BJ (cell line): ENCODE results near the gene KCNQ1. TPM values are rescaled to one million over a fixed set of nuclear protein-coding genes. Genes with fewer than 3 reads are reported as not detected.

Experiments used
- CTCF ChIA-PET: fragments of 350-600 bp; formaldehyde crosslinking; extraction: SDS; loops from one replicate; lab custom pipeline; 2021; ENCODE audit warnings: antibody characterized with exemption, inconsistent platforms; lab: Yijun Ruan, JAX
- POLR2A ChIA-PET: fragments of 300-600 bp; sonication (Branson Sonifier 250); formaldehyde crosslinking; extraction: SDS; loops from one replicate; lab custom pipeline; 2021; ENCODE audit warnings: antibody characterized with exemption; lab: Charles Lee
- DNase-seq: peaks from one replicate; pipeline ENCODE4 v3.0.0-alpha.2; 2011; ENCODE audit warnings: low read depth
- H3K27me3 ChIP-seq: 2 replicates; pipeline ENCODE4 v1.6.0; 2011; ENCODE audit warnings: low read length; ENCODE audit not compliant: control insufficient read depth, insufficient read depth
- H3K36me3 ChIP-seq: 2 replicates; pipeline ENCODE4 v1.5.1; 2011; ENCODE audit warnings: low read length; ENCODE audit not compliant: control insufficient read depth, insufficient read depth
- H3K4me3 ChIP-seq: 2 replicates; pipeline ENCODE4 v1.5.1; 2011; ENCODE audit warnings: low read depth, mild to moderate bottlenecking, control low read depth, low read length
- polyA plus RNA-seq: library from polyadenylated mRNA; depleted of rRNA; stranded (reverse); fragments of >200 nt; gene quantifications from 2 replicates; pipeline ENCODE4 v1.2.3, GENCODE V29; 2011
- TF ChIP-seq, protein P1 (sequence below): IDR thresholded peaks from 2 replicates; pipeline ENCODE4 v1.5.1; 2011; ENCODE audit warnings: low read depth, mild to moderate bottlenecking, control low read depth, inconsistent platforms, low read length, moderate library complexity; ENCODE audit not compliant: insufficient read depth

Gene KCNQ1
- polyA plus RNA-seq, 1 experiment, result not detected

DNA sequence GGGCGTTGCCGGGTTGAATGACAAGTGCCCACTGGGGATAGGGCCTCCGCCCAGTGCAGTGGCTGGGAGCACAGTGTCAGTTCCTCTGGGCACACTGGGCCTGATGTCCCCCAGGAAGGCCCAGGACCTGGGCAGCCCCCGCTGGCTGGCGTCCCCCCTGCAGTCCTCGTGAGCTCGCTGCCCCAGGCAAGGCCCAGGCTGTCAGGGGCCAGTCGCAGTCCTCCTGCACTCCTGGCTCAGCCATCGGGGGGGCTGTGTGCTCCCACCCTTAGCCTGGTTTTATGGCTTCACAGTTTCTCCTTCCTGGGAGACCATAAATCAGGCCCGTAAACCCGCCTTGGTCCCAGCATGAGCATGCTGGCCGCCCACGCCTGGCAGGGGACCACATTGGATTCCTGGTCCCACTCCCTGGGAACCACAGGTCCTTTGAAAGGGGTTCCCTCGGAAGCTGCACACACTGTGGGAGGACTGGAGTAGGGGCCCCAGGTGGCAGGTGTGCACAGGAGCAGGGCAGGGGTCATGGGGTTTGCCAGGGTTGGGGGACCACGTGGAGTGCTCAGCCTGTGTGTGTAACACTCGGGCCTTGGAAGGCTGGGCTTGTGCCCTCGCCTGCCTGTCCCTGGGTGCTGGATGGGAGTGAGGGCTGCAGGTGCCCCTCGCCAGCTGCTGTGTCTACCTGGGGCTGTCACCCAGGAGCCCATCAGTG lies 141.4 kb downstream of the KCNQ1 start:
- POLR2A ChIA-PET, result no interaction called here
- DNase-seq, result no peak
- CTCF ChIA-PET, result no interaction called here

DNA sequence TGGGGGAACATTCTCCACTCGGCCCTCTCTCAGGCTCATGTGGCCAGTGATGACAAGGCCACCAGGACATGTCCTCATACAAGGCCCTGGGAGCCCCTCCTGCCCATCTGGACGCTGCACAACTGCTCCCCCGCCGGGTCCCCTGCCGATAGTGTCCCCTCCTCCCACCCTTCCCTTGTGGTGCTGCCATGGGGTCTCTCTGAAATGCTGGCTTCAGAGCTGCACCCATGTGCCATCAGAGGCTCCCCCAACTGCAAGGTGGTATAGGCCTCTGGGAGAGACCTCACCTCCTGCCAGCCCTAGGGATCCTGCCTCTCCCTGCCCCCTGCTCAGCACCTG lies 142.0 kb downstream of the KCNQ1 start:
- Histone ChIP-seq H3K36me3 (no peaks in the 10 kb centered on the region), H3K4me3 (no peak overlapping the region), H3K27me3 (no peaks in the 10 kb centered on the region; the same call in 1 of the 2 replicates)
- POLR2A ChIA-PET, result no interaction called here
- DNase-seq, result no peak
- TF ChIP-seq, protein P1, sequence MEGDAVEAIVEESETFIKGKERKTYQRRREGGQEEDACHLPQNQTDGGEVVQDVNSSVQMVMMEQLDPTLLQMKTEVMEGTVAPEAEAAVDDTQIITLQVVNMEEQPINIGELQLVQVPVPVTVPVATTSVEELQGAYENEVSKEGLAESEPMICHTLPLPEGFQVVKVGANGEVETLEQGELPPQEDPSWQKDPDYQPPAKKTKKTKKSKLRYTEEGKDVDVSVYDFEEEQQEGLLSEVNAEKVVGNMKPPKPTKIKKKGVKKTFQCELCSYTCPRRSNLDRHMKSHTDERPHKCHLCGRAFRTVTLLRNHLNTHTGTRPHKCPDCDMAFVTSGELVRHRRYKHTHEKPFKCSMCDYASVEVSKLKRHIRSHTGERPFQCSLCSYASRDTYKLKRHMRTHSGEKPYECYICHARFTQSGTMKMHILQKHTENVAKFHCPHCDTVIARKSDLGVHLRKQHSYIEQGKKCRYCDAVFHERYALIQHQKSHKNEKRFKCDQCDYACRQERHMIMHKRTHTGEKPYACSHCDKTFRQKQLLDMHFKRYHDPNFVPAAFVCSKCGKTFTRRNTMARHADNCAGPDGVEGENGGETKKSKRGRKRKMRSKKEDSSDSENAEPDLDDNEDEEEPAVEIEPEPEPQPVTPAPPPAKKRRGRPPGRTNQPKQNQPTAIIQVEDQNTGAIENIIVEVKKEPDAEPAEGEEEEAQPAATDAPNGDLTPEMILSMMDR, result no peak
- CTCF ChIA-PET, result no interaction called here

More for the DNA sequence above, 141.4 kb downstream of the KCNQ1 start:
- H3K4me3 ChIP-seq, result no peak overlapping the region
- H3K27me3 ChIP-seq, result no peaks in the 10 kb centered on the region; the same call in 1 of the 2 replicates
- no peaks in the 10 kb centered on the region for H3K36me3 ChIP-seq
- TF ChIP-seq, protein P1, result no peak

DNA sequence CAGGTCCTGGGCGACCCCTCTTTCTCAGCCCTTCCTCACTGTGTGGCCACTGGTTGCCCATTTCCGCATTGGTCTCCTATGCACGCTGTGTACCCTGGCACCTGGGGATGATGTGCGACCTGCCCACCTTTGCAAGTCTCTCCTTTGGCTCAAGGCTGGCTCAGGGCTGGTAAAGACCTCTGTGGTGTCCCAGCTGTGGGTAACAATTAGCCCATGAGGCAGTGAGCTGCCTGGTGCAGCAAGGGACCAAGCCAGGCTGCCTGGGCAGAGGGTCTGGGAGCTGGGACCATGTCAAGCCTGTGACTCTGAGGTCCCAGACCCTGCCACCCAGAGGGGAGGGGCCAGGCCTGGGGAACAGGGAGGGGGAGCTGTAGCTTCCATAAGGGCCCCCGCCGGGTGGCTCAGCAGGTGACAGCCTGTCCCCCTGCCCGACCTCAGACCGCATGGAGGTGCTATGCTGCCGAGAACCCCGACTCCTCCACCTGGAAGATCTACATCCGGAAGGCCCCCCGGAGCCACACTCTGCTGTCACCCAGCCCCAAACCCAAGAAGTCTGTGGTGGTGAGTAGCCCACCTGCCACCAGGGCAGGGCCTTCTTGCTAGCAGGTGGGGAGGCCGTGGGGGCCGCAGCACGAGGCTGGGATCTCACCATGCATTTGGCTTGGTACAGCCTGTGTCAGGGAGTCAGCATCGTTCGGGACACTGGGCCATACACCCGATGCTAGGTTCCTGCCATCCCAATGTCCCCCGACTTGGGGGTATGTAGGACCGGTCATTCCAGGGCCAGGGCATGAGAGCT lies 142.5 kb downstream of the KCNQ1 start:
- TF ChIP-seq, protein P1, result no peak
- no peaks in the 10 kb centered on the region for H3K36me3 ChIP-seq
- no peak for DNase-seq
- CTCF ChIA-PET, result interaction anchor here (2.4 kb wide), 1 partner anchor 55 kb away, joined by 7 read pairs; no protein-coding TSS in a partner anchor
- no peak overlapping the region for H3K4me3 ChIP-seq
- H3K27me3 ChIP-seq, result no peaks in the 10 kb centered on the region; the same call in 1 of the 2 replicates
- POLR2A ChIA-PET, result interaction anchor here (0.5 kb wide), 1 partner anchor 23 kb away, joined by 4 read pairs; no protein-coding TSS in a partner anchor

DNA sequence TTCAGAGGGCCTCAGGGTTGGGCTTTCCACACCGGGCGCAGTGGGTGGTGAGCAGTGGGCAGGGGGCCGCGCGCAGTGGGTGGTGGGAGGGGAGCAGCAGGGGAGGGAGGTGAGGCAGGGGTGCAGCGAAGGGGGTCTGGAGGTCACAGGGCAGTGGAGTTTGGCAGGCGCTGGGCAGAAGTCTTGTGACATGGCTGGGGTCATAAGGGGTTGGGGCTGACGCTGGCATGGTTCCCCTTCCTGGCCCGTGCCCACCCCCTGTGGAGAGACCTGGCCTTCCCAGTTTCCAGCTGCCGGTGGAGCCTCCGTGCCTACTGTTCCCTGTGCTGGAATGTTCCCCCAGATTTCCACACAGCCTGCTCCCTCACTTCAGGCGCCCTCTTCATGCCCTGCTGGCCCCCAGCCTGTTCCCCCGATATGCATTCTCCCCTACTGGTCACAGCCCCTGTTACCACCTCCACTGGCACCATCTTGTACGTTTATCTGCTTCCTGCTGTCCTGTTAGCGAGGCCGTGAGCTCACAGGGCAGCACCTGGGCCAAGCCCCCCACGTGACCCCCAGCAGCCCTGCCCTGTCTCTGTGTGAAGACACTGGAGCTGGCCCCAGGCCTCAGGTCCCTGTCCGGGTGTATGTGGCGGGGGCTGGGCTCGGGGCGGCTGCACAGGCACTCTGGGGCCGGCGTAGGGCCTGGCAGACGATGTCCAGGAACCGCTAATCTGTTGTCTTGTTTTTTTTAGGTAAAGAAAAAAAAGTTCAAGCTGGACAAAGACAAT lies 143.4 kb downstream of the KCNQ1 start:
- CTCF ChIA-PET, result interaction anchor here (2.4 kb wide), 1 partner anchor 56 kb away, joined by 7 read pairs; no protein-coding TSS in a partner anchor
- DNase-seq, result no peak
- no peak overlapping the region for H3K4me3 ChIP-seq
- TF ChIP-seq, protein P1, result no peak
- no peaks in the 10 kb centered on the region; the same call in 1 of the 2 replicates for H3K27me3 ChIP-seq
- no peaks in the 10 kb centered on the region for H3K36me3 ChIP-seq
- POLR2A ChIA-PET, result no interaction called here
